HG02759 (cell line): ENCODE results near the gene LENEP.
A peak's percentile ranks its signal among the peaks of the same experiment; 100 is the strongest.
"Not testable (repeated sequence)": the region's sequence is repeated elsewhere in the genome, so short reads cannot be mapped to it uniquely, and the experiment has no call there.

Experiments used
- ATAC-seq: cut with Tn5 transposase; IDR thresholded peaks from one replicate; pipeline ENCODE4 v1.9.1; 2021; ENCODE audit warnings: mild to moderate bottlenecking, moderate library complexity; ENCODE audit not compliant: unreplicated experiment

LENEP gene

DNA sequence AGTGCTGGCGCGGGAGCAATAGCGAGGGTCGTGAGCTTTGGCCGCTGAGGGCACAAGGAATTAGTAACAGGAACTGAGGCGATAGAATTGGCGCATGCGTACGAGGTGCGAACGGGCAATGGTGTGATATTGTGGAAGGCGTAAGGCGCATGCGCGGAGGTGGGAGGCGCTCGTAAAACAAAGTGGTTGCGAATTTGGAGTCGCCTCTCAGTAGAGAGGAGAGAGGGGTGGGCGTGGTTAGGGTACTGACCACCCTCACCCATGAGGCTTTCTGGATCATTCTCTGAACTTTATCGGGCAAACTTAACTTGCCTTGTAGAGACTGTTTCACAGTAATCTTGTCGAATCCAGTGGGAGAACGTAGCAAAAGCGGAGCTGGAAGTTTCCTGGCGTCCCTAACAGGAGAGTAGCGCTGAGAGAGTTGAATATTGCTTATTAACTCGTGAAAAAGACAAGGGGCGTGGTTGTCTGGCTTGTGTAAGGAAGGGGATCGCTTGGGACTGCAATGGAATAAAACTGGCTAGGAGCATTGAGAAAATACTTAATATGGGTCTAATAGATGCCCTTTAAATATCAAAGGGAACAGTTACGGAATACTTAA lies 18.5 kb upstream of the LENEP start:
- peak; percentile 55 for ATAC-seq

DNA sequence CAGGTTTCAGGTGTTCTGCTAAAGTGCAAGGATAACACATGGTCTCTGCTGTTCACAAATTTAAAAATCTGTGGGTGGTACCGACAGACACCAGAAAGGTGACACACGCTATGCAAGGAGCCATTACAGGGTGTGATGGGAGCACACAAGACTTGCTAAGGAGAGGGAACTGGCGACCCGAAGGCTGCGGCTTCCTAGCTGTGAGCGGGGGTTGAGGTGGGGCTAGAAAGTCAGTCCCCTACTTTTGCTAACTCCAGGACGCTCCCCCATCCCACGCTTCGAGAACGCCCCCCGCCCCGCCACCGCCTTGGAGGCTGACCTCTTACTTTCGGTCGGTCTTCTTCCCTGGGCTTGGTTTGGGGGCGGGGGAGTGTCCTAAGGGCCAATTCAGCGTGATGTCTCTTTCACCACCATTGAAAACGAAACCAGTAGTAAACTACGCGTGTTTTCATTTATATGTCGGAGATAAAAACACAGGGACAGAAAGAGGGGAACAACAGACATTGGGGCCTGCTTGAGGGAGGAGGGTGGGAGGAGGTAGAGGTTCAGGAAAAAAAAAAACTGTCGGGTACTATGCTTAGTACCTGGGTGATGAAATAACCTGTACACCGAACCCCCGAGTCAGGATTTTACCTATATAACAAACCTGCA lies 17.9 kb upstream of the LENEP start:
- ATAC-seq = no peak

DNA sequence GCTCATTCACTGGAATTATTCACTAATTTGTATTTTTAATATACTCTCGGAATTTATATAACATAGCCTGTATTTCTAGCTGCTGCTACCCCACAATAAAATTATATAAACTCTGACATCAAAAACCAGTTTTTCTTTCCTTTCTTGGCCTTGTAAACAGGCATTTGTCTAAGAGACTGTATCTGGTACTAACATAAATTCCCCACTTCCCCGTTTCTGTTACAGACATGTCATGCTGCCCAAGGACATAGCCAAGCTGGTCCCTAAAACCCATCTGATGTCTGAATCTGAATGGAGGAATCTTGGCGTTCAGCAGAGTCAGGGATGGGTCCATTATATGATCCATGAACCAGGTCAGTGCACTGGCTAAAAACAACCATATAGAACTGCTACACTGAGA lies 15.6 kb upstream of the LENEP start:
- not testable (repeated sequence) for ATAC-seq

DNA sequence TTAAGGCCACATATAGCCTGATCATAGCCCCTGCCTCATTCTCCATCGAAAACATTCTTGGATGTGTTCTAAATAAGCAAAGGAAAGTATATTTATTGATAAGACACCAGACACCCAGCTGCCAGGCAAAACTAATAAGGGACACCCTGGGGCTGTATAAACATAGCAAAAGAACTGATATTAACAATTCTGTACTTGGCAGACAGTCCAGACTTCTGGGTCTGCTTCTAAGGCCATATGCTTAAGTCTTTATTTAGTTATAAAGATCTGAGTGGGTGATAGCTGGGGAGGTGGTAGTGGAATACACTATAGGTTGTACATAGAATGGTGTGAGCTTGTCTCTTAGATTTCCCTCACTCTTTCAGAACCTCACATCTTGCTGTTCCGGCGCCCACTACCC lies 15.0 kb upstream of the LENEP start:
- ATAC-seq = no peak

DNA sequence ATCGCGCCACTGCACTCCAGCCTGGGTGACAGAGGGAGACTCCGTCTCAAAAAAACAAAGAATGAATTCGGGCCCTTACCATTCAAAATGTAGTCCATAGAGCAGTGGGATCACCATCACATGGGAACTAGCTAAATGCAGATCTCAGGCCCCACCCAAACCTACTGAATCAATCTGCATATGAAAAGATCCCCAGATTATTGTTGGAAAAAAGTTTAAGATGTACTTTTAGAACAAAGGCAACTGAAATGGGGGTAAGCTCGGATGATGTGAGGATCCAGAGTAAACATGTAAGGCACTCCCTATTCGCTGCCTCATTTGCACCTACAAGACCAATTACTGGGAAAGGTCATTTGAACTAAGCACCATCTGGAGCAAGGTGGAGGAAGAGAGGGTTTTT lies 11.0 kb upstream of the LENEP start:
- no peak for ATAC-seq

DNA sequence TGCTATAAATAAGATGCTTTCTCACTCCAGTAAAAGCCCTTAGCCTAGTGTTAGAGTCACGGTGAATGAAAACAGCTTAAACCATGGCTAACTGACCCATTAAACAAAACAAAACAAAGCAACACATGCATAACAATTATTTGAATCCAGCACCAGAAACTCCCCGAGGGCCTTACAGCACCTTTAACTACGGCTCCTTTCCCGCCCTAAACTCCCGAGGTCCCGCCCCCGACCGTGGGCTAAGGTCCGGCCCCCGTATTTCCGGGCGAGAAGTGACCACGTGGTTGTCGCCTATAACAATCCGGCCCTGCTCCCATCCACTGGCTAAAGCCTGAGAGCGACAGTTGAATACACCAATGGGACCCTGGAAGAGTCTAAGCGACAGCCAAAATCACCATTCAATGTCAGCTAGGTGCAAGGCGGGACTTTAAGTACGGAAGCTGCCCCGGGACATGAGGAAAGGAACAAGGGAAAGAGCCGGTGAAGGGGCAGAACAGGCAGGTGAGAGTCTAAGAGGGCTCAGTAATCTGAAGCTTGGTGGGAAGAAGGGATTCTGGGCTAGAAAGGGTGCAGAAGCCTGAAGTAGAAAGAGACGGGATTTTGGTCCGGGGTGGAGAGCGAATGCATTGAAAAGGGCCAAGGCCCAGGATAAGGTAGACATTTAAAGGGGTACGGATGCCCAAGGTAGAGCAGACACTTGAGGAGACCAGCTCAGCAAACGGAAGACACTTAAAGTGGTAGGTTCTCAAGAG lies 10.3 kb upstream of the LENEP start, which contains the start of gene FLAD1:
FLAD1 (plus strand) TSS at position 448 of the 752 bp plus-strand sequence. CDS start 351 bp downstream, outside the sequence.
- ATAC-seq = peak; percentile 100

DNA sequence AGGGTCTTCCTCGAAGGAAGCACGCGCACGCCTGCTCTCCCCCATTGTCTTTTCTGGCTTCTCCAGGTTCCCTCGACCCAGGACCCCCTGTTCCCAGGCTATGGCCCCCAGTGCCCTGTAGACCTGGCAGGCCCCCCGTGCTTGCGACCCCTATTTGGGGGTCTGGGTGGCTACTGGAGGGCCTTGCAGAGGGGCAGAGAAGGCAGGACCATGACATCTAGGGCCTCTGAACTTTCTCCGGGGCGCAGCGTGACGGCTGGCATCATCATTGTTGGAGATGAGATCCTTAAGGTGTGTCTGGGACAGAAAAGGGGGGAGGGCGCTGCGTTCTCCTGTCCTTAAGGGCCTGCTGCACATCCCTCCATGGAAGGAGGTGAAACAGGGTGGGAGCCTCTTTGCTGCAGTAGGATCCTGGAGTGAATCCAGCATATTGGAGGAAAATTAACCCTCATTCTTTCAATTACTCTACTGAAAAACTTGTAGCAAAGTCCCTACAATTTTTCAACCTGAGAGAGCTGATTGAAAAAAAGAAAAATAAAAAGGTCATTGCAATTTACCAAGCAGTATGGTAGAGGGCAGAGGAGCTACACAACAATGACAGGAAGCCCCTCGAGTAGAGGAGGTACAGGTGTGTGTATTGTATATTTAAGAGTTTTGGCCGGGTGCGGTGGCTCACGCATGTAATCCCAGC lies 9.5 kb upstream of the LENEP start:
- ATAC-seq = no peak

DNA sequence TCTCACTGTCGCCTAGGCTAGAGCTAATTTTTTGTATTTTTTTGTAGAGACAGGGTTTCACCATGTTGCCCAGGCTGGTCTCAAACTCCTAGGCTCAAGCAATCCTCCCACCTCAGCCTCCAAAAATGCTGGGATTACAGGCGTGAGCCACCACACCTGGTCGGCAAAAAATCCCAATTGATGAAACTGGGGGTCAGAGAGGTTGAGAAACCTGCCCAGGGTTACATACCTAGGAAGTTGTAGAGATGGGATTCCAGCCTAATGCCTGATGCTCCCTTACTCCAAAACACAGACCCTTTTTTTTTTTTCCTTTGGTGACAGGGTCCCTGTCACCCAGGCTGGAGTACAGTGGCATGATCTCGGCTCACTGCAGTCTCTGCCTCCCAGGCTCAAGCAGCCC lies 6.7 kb upstream of the LENEP start:
- not testable (repeated sequence) for ATAC-seq

DNA sequence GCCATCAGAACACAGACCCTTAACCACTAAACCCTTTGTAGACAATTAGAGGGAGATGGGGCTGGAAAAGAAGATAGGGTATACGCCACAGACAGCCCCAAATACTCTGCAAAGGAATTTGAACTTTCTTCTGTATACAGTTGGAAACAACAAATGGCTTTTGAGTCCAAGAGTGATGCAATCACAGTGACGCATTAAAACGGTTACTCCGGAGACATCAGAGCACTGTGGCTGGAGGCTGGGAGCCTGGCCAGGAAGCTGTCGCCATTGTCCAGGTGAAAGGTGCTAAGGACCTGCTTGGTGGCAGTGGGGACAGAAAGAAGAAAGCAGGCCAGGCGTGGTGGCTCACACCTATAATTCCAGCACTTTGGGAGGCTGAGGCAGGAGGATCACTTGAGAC lies 6.1 kb upstream of the LENEP start:
- ATAC-seq = no peak

DNA sequence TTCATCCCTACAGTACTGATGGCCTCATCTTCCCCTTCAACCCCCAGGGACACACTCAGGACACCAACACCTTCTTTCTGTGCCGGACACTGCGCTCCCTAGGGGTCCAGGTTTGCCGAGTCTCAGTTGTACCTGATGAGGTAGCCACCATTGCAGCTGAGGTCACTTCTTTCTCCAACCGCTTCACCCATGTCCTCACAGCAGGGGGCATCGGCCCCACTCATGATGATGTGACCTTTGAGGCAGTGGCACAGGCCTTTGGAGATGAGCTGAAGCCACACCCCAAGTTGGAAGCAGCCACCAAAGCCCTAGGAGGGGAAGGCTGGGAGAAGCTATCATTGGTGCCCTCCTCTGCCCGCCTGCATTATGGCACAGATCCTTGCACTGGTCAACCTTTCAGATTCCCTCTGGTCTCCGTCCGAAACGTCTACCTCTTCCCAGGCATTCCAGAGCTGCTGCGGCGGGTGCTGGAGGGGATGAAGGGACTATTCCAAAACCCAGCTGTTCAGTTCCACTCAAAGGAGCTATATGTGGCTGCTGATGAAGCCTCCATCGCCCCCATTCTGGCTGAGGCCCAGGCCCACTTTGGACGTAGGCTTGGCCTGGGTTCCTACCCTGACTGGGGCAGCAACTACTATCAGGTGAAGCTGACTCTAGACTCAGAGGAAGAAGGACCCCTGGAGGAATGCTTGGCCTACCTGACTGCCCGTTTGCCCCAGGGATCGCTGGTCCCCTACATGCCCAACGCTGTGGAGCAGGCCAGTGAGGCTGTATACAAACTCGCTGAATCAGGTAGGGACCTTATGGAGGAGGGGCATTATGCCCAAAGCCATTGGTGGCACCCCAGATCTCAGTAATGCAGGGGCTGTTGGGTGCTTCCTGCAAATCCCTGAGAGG lies 5.1 kb upstream of the LENEP start:
- no peak for ATAC-seq

DNA sequence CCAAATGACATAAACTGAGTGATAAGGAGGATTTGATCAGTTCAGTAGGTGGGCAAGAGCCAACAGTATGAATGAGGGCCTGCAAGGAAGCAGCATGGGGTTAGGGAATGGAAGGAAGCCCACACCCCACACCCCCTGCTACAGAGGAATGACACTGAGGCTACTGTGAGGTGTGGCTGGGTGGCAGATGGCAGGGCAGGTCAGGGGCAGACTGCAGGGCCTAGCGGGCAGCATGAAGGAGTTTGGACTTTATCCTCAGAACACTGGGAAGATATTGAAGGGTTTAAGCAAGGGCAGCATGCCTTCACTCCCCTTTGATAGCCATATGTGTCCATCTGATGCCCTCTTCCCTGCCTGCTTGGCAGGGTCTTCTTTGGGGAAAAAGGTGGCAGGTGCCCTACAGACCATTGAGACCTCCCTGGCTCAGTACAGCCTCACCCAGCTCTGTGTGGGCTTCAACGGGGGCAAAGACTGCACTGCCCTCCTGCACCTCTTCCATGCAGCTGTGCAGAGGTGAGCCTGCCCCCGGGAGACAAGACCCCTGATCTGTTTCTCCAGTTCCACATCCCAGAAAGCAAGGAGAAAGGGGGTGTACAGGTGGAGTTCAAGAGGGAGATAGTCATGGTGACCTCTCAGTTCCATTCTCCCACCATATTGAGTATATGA lies 4.1 kb upstream of the LENEP start:
- ATAC-seq = no peak

DNA sequence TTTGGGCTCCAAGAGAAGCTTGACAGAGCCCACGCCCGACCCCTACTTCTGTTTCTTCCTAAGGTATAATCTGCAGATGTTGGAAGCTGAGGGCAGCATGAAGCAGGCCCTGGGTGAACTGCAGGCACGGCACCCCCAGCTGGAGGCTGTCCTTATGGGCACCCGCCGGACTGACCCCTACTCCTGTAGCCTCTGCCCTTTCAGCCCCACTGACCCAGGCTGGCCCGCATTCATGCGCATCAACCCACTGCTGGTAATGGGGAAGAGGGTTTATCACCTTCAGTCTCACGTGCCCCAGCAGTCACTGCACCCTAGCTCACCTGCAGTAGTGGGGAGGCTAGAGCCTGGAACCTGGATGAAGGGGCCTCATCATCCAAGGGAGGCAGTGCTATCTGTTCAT lies 3.1 kb upstream of the LENEP start:
- no peak for ATAC-seq

DNA sequence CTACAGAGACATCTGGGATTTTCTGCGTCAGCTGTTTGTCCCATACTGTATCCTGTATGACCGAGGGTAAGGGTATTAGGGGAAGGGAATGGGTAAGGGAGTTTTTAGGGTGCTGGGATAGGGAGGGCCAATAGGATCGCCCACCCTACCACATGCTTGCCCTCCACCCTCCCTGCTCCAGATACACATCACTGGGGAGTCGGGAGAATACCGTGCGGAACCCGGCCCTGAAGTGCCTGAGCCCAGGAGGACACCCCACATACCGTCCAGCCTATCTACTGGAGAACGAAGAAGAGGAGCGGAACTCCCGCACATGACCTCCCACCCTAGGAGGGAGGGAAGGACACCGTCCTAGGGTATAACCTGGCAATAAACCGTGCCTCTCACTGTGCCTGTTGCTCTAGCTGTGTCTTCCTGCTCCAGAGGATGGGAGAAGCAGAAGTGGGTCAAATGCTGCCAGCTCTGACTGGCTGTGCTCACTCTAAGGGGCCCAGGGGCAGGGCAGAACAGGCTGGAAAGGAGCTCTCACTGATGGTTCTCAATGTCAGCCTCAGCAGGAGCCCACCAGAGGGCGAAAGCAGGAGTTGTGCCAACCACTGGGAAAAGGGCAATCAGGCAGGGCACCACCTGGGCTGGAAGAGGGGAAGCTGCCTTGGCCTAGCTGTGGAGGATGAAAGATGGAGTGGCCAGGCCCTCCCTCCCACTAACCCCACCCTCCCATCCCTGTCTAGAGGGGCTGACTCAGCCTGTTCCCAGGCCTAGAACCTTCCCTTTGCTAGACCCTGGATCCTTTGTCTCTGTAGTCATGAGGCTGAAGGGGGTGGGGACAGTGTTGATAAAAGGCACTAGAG lies 440 bp upstream of the LENEP start:
- ATAC-seq = no peak

DNA sequence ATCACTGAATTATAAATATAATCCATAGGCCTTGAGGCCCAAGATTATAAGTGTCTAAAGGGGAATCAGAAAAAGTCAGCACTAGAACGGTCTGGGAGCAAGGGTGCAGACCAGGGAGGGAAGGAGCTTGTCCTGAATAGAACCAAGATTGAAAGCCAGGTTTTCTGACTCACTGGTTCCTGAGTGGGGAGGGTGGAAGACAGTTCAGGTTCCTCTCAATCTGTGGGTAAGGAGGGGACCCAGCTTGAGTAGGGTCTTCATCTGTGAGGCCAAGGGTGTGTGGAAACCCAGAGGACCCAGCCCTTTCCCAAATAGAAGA lies 842 bp downstream of the LENEP start:
- no peak for ATAC-seq

DNA sequence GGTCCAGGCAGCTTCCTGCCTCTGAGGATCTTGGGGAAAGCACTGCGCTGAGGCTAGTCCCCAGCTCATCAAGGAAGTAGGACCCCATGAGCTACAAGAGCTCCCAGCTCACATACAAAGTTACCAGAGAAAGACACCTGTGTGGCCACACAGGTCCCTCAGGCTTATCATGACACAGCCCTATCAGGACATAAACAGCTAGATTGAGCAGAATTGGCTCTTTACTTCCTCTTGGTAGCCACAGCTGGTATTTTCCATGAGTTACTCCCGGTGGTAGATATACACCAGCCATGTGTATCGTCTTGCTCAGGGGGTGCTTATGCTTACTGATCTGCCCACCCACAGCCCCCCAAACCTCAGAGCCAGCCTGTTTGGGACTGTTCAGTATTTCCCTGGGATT lies 1.2 kb downstream of the LENEP start:
- no peak for ATAC-seq

DNA sequence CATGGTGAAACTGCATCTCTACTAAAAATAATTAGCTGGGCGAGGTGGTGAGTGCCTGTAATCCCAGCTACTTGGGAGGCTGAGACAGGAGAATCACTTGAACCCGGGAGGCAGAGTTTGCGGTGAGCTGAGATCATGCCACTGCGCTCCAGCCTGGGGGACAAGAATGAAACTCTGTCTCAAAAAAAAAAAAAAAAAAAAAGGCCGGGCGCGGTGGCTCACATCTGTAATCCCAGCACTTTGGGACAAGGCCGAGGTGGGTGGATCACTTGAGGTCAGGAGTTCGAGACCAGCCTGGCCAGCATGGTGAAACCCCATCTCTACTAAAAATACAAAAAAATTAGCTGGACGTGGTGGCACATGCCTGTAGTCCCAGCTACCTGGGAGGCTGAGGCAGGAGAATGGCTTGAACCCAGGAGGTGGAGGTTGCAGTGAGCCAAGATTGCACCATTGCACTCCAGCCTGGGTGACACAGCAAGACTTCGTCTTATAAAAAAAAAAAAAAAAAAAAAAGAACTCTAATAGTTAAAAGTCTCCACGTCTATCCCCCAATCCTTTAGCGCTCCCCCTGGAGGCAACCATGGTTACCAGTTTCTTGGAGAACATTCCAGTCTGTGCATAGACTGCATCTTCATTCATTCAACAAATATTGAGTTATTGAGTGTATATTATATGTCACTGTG lies 2.1 kb downstream of the LENEP start:
- ATAC-seq = not testable (repeated sequence)

DNA sequence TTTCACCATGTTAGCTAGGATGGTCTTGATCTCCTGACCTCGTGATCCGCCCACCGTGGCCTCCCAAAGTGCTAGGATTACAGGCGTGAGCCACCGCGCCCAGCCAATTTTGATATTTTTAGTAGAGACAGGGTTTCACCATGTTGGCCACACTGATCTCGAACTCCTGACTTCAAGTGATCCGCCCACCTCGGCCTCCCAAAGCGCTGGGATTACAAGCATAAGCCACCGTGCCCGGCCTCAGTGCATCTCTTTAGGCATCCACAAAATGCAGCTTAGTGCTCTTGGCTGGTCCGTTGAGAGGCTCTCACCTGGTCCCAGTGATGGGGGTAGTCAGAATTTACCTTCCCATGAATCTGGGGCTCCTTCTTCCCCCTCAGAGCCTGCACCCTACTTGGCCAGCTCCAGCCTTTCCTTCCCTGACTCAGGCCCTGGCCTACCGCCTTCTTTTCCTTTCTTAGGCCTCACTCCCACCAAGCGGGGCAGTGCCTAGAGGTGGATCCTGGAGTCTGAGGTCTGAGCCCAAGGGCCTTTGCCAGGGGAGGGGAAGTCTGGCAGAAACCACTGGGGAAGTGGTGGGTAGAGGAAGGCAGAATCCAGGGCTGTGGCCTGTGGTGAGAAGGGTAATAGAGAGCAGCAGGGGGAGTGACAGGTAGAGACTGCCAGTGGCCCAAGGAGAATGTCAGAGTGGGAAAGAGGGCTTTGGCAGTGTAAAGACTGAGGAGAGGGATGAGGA lies 3.7 kb downstream of the LENEP start:
- ATAC-seq = no peak

DNA sequence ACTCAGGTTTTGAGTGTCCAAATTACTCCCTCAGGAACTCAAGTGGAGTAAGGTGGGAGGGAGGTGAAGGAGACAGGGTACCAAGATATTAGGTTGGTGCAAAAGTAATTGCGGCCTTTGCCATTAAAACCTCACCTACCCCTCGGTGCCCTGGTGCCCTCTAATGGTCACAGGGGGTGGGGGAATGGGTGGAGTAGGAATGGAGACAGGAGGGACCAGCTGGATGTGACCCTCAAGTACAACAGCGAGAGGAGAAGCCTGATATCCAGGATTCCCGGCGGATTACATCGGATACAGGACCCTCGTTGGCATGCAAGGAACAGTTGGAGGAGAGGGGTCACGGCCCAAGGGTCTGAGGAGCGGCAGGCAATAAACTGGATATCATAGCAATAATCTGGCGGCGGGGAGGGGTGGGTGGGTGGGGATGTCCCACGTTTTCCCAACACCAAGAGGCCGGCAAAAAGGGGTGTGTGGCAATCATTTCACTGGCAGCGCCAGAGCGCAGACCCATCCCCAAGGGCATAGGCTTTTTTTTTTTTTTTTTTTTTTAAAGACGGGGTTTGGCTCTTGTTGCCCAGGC lies 4.9 kb downstream of the LENEP start:
- no peak for ATAC-seq
